Measurements from ENCODE around the gene PLCH2.

DNA sequence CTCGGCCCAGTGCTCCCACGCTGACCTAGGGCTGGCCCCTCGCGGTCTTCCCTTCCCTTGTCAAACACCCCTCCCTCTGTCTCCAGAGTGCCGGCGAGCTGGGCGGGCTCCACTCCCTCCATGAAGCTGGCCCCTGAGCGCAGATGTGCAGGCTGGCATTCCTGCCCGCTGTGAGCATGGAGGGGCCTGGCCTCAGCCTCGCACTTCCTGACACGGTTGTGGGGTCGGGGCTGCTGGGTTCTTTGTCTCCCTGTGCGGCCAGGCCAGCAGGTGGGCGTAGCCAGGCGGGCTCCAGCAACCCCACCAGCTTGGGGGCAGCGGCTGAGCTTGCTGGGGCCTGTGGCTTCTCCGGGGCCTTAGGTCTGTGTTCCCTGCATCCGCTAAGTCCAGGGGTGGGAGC, 49.5 kb upstream of the PLCH2 start:
- TF ChIP-seq CTCF (IDR thresholded peaks at IDR 0.05; ENCODE audit: poor library complexity, severe bottlenecking) (no peak), EZH2 (IDR thresholded peaks at IDR 0.05; ENCODE audit: borderline replicate concordance, insufficient read depth, low read length, poor library complexity, severe bottlenecking) (no peak), POLR2AphosphoS5 (IDR thresholded peaks at IDR 0.05) (no peak), EP300 (conservative IDR thresholded peaks at IDR 0.05; ENCODE audit: poor library complexity, severe bottlenecking) (no peak), SMC3 (conservative IDR thresholded peaks at IDR 0.05; ENCODE audit: poor library complexity) (no peak), RAD21 (conservative IDR thresholded peaks at IDR 0.05) (no peak)
- TF ChIP-seq, protein P1, sequence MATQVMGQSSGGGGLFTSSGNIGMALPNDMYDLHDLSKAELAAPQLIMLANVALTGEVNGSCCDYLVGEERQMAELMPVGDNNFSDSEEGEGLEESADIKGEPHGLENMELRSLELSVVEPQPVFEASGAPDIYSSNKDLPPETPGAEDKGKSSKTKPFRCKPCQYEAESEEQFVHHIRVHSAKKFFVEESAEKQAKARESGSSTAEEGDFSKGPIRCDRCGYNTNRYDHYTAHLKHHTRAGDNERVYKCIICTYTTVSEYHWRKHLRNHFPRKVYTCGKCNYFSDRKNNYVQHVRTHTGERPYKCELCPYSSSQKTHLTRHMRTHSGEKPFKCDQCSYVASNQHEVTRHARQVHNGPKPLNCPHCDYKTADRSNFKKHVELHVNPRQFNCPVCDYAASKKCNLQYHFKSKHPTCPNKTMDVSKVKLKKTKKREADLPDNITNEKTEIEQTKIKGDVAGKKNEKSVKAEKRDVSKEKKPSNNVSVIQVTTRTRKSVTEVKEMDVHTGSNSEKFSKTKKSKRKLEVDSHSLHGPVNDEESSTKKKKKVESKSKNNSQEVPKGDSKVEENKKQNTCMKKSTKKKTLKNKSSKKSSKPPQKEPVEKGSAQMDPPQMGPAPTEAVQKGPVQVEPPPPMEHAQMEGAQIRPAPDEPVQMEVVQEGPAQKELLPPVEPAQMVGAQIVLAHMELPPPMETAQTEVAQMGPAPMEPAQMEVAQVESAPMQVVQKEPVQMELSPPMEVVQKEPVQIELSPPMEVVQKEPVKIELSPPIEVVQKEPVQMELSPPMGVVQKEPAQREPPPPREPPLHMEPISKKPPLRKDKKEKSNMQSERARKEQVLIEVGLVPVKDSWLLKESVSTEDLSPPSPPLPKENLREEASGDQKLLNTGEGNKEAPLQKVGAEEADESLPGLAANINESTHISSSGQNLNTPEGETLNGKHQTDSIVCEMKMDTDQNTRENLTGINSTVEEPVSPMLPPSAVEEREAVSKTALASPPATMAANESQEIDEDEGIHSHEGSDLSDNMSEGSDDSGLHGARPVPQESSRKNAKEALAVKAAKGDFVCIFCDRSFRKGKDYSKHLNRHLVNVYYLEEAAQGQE (IDR thresholded peaks at IDR 0.05; ENCODE audit: borderline replicate concordance), result no peak
